CD4-positive, alpha-beta T cell treated with Interleukin-15 for 1 hour (primary cell): ENCODE results near the gene LRRC49.
"Not testable (repeated sequence)": the region's sequence is repeated elsewhere in the genome, so short reads cannot be mapped to it uniquely, and the experiment has no call there.

Experiments used
- DNase-seq: peaks from one replicate; pipeline ENCODE4 v3.0.0-alpha.2; 2020

LRRC49 gene

DNA sequence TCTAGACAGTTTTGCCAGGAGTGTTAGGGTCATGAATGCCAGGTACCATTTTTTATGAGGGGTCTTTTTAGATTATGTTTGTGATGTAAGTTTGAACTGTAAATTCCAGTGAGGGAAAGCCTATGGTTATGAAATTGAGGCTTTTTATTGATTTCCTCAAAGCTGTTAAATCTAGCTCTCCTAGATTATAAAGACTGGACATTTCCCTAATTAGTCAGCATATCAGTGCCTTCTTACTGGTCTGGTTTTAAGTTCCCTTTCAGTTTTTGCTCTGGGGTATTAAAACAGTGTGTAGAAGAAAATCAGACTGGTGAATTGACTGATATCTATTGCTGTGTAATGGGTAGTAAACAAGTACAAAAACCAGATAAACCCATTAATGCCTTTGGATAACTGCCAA, 39.2 kb downstream of the LRRC49 start:
- DNase-seq, result no peak

DNA sequence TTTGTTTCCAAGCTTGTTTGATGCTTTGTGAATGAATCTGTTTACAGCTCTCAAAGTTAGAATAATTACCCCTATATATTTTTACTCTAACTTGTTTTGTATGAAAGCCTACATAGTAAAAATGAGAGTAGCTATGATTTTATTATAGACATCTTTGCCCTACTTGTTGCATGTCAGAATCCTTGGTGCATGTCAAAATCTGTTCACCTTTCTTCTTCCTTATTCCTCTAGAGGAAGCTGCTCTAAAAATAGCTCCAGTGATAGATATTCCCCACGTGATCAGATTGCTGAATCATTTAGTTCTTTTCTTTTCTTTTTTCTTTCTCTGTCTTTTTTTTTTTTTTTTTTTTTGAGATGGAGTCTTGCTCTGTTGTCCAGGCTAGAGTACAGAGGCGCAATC, 39.8 kb downstream of the LRRC49 start:
- no peak for DNase-seq

DNA sequence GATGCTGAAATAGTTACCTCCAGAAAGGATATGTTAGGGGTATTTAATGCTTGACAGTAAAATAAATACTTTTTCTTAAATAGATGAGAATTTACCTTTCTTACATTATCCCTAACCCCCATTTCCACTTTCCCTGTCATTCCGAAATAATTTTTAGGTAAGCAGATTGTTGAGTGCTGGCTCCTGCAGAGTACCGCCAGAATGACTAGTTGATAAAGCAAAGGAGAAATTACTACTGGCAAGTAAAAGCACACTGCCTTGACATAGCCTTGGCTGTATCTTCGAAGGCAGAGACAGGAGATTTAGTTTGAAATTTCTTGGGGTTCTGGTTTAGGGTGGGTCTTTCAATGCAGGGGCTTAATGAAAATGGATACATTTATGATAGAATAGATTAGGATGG, 40.8 kb downstream of the LRRC49 start:
- no peak for DNase-seq

DNA sequence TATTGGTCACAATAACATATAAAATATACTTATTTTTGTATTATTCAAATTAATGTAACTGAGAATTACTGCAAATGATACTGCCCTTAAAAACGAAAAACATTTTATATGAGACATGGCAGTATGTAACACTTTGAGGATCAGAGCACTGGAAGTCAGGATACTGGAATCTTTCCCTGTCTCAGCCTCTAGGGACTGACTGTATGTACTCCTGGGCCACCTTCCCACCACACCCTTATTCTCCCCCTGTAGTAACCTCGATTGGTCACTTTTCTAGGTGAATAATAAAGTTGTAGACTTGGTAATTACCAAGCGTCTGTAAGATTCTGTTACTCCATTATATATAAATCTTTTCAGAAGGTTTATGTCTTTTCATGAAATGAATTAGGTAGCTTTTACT, 43.0 kb downstream of the LRRC49 start:
- DNase-seq, result no peak

DNA sequence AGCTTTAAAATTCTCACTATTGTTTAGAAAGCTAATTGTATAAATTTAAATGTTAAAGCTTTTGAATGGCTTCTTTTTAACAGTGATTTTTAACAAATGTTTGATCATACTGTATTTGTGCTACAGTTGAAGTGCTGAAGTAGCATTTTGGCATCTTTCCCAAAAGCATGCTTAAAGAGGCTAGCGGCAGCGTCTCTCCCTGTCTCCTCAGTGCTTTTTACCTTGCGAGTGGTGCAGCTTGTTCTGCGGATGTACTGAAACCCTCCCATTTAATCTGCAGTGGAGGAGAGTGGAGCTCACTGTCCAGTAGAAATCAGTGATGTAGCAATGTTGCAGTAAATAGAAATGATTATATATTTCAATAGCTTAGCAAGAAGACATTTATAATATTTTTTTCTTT, 43.7 kb downstream of the LRRC49 start:
- no peak for DNase-seq

DNA sequence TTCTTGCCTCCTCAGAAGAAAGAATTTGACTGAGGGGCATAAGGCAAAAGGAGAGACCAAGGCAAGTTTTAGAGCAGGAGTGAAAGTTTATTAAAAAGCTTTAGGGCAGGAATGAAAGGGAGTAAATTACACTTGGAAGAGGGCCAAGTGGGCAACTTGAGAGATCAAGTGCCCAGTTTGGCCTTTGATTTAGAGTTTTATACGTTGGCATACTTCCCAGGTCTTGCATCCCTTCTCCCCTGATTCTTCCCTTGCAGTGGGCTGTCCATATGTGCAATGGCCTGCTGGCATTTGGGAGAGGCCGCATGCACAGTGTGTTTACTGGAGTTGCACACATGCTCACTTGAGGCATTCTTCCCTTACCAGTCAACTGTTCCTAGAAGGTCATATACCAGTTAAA, 50.7 kb downstream of the LRRC49 start:
- not testable (repeated sequence) for DNase-seq

DNA sequence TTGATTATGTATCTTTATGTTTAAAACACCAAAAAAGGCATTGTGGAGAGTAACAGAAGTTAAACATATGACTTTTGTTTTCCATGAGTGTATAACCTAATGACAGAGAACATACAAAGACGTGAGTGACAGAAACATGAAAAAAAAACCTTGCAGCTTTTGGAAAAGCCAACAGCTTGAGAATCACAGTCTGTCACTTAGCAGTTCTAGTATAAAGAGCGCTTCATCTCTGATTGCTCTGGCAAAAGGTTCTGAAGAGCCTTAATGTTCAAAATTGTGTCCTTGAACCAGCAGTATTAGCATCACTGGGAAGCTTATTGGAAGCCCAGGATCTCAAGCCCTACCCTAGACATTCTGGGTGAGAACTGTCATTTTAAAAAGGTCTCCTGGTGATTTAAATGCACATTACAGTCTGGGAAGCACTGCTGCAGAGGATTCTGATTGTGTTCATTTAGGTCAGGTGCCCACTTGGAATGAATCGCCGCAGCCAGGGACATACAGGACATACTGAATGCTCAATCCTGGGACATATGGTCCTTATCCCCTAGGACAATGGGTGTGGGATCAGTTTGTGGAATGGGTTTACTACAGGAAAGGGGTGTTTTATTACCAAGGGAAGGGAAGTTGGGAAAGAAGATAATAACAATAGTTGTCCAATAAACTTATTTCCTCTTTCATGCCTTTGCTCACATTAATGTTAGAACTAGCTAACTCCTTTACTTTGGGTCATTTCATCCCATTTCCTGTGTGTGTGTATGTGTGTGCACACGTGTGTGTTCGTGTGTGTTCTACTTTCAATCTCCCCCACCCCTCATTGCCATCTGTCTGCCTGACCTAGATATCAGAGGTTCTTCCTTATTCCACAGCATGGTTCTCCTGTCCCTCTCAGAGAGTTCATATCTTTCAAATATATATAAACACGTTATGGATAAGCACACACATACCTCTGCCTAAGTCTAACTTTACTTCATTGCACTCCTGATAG, 55.0 kb downstream of the LRRC49 start:
- DNase-seq, result no peak

DNA sequence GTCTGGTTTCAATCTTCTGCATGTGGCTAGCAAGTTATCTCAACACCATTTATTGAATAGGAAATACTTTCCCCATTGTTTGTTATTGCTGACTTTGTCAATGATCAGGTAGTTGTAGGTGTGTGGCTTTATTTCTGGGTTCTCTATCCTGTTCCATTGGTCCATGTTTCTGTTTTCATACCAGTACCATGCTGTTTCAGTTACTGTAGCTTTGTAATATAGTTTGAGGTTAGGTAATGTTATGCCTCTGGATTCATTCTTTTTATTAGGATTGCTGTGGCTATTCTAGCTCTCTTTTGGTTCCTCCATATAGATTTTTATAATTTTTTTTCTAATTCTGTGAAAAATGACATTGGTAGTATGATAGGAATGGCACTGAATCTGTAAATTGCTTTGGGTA, 58.3 kb downstream of the LRRC49 start:
- no peak for DNase-seq

DNA sequence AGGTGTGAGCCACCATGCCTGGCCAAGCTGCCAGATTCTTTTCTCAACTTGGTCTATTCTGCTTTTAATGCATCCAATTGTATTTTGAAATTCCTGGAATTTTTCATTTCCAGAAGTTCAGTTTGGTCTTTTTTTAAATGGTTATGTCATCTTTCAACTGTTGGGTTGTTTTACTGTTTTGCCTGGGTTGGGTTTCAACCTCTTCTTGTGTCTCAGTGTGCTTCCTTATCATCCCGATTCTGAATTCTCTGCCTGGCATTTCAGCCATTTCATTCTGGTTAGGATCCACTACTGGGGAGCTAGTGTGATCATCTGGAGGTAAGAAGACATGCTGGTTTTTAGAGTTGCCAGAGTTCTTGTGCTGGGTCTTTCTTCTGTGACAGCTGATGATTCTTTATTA, 61.5 kb downstream of the LRRC49 start:
- no peak for DNase-seq

DNA sequence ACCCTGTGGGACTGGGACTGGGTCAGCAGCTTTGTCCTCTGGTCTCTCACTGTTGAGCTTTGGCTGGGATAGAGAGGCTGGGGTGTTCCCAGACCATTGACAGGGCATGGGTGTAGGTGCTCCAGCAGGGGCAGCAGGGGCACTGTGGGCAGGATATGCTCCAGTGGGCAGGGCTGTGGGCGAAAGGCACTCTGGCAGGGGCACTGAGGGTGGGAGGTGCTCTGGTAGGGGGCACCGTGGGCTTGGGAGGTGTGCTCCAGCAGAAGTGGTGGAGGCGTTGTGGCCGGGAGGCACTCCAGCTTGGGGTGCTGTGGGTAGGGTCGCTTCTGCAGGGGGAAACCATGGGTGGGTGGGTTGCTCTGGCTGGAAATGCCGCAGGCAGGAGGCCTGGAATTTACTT, 62.1 kb downstream of the LRRC49 start:
- DNase-seq, result no peak

DNA sequence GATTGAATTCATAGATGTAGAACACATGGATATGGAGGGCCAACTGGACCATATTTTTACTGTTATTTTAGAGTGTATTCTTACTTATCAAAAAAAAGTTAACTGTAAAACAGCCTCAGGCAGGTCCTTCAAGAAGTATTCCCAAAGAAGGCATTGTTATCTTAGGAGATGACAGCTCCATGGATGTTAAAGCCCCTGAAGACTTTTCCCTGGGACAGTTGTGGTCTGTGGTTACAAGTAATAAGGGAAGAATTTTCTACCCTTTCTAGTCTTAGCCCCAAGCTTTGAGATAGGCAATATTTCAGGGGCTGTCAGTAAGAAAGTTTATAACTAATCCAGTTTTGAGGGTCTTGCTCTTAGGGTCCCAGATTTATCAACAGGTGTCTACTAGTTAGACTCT, 62.5 kb downstream of the LRRC49 start:
- no peak for DNase-seq

DNA sequence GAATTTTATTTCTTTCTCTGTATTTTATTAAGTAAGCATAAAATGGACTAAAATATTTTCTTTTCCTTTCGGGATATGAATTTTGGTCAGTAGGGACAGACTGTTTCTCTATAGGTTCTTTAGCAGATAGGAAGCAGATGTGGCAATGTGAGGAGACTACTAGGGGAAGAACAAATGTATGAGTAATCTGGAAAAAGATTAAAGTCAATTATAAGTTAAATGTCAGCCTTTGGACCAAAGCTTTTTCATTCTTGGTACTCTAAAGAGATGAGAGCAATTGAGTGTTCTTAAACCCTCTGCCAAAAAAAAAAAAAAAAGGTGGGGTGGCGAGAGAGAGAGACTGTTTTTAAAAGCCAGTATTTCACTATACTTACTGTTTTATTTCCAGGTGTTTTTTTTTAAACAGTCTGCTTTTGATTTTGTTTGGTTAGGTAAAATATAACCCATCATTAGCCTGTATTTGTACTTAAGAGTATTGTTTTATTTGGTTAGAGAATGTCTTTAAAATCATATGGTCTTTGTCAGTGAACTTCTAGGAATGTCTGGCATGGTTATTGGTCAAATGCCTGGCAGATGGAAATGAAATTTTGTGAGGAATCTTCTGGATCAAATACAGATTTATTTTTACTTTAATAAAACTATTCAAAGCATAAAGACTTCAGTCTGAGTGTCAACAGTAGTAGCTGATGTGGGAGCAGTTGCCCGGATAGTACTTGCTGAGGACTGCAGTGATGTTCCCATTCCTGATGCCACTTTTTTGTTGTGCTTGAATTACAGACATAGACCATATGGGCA, 63.8 kb downstream of the LRRC49 start:
- DNase-seq, result no peak

DNA sequence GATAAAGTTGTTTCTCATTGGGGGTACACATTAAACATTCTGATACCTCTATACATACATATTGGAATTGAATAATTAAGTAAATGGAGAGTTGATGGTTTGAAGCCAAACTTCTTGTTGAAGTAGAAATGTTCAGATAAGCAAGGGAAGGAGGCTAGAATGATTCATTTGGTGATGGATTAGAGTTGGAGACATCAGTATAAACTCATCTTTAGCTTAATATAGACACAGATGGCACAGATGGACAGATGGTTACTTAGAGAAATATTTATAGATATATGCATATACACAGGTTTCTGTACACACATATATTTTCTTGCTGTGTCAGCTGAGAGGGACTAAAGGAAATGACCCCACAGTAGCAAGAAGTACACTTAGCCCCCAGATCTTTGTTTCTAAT, 69.5 kb downstream of the LRRC49 start:
- no peak for DNase-seq

DNA sequence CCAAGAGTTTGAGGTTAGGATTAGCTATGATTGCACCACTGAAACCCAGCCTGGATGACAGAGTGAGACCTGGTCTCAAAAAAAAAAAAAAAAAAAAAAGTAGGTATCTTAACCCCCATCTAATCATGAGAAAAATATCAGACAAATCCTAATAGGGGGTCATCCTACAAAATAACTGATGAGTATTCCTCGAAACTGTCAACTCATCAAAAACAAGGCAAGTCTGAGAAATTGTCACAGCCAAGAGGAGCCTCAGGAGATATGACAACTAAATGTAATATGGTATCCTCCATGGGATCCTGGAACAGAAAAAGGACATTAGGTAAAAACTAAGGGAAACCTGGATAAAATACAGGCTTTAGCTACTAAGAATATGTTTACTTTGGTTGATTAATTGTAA, 70.6 kb downstream of the LRRC49 start:
- DNase-seq, result no peak

DNA sequence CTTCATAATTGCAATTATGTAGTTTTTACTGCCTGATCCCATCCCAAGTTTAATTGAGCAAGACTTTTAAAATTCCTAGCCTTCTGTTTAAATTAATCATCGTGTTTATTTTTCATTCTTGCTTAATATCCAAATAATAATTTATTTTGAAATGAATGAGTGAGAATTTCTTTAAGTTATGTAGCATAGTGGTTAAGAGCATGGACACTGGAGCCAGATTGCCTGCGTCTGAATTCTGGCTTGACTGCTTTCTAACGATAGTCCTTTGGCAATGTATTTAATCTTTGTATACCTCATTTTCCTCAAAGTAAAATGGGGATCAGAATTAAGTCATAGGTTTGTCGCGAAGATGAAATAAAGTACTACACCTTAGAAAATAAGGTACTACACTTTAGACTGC, 71.4 kb downstream of the LRRC49 start:
- no peak for DNase-seq

DNA sequence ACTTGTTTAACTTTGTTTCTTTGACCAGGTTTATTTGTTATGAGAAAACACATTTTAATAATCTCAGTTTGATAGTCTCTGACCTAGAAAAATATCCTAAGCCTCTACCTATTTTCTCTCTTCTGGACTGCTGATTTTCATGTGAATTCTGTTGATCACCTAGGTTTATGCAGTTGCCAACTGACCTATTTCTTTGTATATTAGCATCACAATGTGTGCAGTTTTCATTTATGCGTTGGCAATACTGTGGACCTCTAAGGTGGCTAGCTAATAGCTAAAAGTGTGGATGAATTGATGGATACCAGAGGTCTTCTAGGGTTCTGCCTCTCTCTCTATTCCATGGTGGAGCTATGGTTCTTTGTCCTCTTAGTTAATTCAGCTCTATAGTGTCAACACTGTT, 72.1 kb downstream of the LRRC49 start:
- DNase-seq, result no peak

DNA sequence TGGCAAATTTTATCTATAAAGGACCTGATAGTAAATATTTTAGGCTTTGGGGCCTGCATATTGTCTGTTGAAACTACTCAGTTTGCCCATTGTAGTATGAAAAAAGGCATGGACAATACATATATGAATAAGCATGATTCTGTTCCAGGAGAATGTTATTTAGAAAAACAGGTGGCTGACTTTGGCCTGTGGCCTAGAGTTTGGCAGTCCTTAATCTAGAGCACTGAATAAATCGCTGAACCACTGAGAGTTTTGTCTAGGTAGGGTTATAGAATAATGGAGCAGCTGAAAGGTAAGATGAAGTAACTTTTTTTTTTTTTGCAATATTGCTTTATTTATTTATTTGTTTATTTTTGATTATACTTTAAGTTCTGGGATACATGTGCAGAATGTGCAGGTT, 75.0 kb downstream of the LRRC49 start:
- DNase-seq, result no peak

DNA sequence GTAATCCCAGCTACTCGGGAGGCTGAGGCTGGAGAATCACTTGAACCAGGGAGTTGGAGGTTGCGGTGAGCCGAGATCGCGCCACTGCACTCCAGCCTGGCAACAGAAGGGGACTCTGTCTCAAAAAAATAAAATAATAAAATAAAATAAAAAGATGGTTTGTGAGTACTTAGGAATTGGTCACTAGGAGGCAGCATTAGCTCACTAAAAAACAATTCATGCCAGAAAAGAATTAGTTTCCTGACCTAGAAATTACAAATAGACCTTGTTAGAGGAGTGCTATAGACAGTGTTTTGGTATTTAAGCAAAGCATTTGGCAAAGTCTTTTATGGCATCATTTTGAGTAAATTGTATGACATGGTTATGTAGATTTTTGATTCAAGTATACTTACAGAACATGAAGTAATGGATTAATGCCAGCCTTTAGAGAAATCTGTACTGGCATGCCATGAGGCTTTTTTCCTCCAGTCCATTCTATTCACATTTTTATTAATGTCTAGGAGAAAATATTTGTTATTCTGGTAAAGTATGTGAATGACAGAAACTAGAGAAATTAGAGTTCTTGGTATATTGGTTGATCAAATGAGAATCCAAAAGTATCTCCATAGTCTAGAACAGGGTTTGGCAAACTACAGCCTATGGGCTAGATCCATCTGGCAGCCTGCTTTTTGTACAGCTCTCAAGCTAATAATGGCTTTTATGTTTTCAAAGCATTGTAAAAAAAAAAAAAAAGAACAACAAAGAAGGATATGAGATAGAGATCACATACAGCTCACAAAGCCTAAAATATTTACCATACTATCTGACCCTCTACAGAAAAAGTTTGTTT, 81.6 kb downstream of the LRRC49 start:
- DNase-seq, result no peak

DNA sequence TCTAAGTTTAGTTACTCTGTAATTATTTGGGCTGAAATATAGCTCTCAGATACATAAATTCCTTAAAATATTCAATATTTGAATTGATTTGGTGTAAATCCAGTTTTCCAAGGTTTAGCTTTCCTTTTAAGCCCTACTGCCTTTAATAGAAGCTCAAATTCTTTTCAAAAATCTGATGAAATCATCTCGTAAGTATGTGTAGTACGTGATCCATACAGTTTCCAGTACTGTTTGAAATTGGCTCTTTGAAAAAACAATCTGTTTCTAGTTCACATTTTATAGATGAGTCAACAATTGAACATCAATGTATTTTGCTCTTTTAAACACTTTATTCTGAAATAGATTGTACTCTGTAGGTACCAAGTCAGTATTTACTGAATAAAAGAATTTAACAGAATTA, 84.2 kb downstream of the LRRC49 start:
- no peak for DNase-seq

DNA sequence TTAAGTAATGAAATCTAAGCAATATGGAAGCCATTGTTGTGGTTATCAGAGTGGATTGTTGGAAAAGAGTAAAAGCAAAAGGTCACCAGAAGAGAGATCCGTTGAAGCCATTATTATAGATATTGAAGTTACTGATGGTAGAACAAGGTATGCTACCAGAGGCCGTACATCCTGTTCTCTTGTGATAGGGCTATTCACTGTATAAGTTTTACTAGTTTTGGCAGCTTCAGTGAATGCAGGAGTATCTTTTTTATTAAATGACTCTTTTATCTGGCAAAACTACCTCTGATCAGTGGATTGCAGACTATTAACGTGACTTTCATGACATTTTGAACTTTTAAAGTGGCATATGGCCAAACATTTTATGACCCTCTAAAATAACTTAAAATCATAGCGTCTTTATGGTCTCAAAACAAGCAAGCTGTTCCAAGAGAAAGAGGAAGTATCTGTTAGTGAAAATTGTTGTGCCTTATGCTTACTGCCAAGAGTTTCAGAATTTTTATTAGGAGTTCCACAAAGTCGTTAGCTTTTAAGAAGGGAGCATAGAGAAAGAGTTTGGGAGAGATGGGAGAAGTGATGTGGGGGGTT, 102.9 kb downstream of the LRRC49 start:
- DNase-seq, result no peak

DNA sequence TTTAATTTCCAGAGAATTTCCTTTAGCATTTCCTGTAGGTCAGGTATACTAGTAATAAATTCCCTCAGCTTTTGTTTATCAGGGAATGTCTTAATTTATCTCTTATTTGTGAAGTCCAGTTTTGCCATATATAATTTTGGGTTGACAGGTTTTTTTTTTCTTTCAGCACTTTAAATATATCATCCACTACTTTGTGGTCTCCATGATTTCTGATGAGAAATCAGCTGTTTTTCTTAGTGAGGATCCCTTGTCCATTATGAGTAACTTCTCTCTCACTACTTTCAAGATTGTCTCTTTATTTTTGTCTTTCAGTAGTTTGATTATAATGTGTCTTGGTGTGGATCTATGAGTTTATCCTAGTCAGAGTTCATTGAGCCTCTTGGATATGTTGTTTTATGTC, 105.7 kb downstream of the LRRC49 start:
- DNase-seq, result no peak

DNA sequence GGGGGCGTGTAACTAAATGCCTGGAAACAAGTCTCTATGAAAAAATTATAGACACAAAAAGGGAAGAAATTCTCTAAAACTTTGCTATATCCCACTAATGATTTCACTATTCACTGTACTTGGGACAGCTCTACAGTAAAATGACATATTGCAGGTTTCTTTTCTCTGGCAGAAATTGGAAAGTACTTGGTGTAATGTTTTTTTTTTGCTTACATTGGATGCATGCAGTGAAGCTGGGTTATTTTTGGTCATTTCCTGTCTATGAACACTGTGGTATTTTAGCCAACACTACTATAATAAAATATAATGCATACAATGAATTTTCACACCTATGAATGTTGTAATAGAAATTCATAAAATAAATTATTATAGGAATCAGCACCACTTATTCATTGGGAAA, 109.7 kb downstream of the LRRC49 start:
- DNase-seq, result no peak

DNA sequence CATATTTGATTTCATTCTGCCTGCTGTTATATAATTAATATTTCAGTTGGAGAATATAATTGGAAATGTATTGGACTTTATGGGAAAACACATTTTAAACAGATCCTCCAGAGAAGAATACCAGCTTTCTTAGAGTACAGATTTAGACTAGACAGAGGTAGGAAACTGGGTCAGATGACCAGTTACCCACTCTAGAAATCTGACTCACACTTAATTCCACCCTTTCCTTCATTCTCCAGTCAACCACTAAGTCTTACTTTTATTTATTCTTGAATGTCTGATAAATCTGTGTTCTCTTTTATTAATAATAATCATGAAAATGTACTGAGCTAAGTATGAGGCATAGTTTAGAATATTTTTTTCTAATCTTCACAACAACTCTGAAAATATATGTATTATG, 110.7 kb downstream of the LRRC49 start:
- no peak for DNase-seq
